HEK293 (cell line): ENCODE measurements around the gene MACF1.
A peak's percentile ranks its signal among the peaks of the same experiment; 100 is the strongest.

Experiments used
- CTCF ChIA-PET: fragments of 350-600 bp; formaldehyde crosslinking; extraction: SDS; loops from one replicate; lab custom pipeline; 2021; ENCODE audit warnings: antibody characterized with exemption; lab: Yijun Ruan, JAX
- POLR2A ChIA-PET: fragments of 300-600 bp; formaldehyde crosslinking; extraction: SDS; loops from one replicate; lab custom pipeline; 2020; ENCODE audit warnings: antibody characterized with exemption, inconsistent platforms; lab: Yijun Ruan, JAX
- H3K27ac ChIP-seq: fragments of 200-500 bp; sonication (Bioruptor generic); 2 replicates; pipeline ENCODE4 v1.5.1; 2014; ENCODE audit warnings: low read depth, low read length, control low read depth, inconsistent platforms; ENCODE audit errors: extremely low read depth
- H3K36me3 ChIP-seq, 2 experiments: fragments of 200-500 bp in 1 of 2; sonication (Bioruptor generic) in 1 of 2; 1 replicate in 1 of 2; 2 replicates in 1 of 2; pipeline ENCODE4 v1.5.1; 2014 to 2017; ENCODE audit warnings: inconsistent platforms in 2 of 2, low read length in 2 of 2; ENCODE audit not compliant: control insufficient read depth in 2 of 2, insufficient read depth in 1 of 2
- H3K4me1 ChIP-seq: fragments of 200-500 bp; sonication (Bioruptor generic); 2 replicates; pipeline ENCODE4 v1.5.1; 2014; ENCODE audit warnings: mild to moderate bottlenecking, low read length, inconsistent platforms; ENCODE audit not compliant: control insufficient read depth, insufficient read depth
- H3K4me3 ChIP-seq: 2 replicates; pipeline ENCODE4 v1.5.1; 2011; ENCODE audit warnings: low read depth, mild to moderate bottlenecking, control low read depth, low read length, moderate library complexity
- H3K9me3 ChIP-seq: fragments of 200-500 bp; sonication (Bioruptor generic); 2 replicates; pipeline ENCODE4 v1.5.1; 2014; ENCODE audit warnings: low read depth, low read length, inconsistent platforms; ENCODE audit not compliant: control insufficient read depth, insufficient read depth
- EGR2 ChIP-seq: fragments of 450-650 bp; formaldehyde crosslinking; IDR thresholded peaks from 2 replicates; pipeline ENCODE4 v1.5.1; 2016; ENCODE audit warnings: low read depth, missing biosample characterization, missing genetic modification characterization
- HIC1 ChIP-seq: fragments of 450-650 bp; formaldehyde crosslinking; IDR thresholded peaks from 2 replicates; pipeline ENCODE4 v1.5.1; 2016; ENCODE audit warnings: missing biosample characterization, missing genetic modification characterization
- MEIS1 ChIP-seq: sonication (generic); formaldehyde crosslinking; IDR thresholded peaks from 2 replicates; pipeline ENCODE4 v1.8.1; 2022; ENCODE audit warnings: missing genetic modification reagents, mild to moderate bottlenecking, borderline replicate concordance
- TSHZ1 ChIP-seq: fragments of 450-650 bp; formaldehyde crosslinking; IDR thresholded peaks from 2 replicates; pipeline ENCODE4 v1.5.1; 2016; ENCODE audit warnings: missing biosample characterization, missing genetic modification characterization, borderline replicate concordance
- ZBTB8A ChIP-seq: fragments of 450-650 bp; formaldehyde crosslinking; IDR thresholded peaks from 2 replicates; pipeline ENCODE4 v1.5.1; 2016; ENCODE audit warnings: missing biosample characterization, missing genetic modification characterization
- ZNF114 ChIP-seq: fragments of 450-650 bp; formaldehyde crosslinking; IDR thresholded peaks from 2 replicates; pipeline ENCODE4 v1.5.0; 2017; ENCODE audit warnings: missing biosample characterization, missing genetic modification characterization
- ZNF121 ChIP-seq: fragments of 450-650 bp; formaldehyde crosslinking; IDR thresholded peaks from 2 replicates; pipeline ENCODE4 v1.5.1; 2016; ENCODE audit warnings: missing biosample characterization, missing genetic modification characterization
- ZNF146 ChIP-seq: fragments of 450-650 bp; formaldehyde crosslinking; IDR thresholded peaks from 2 replicates; pipeline ENCODE4 v1.5.1; 2016; ENCODE audit warnings: missing biosample characterization, missing genetic modification characterization
- ZNF280C ChIP-seq: fragments of 450-650 bp; formaldehyde crosslinking; IDR thresholded peaks from 2 replicates; pipeline ENCODE4 v1.5.1; 2016; ENCODE audit warnings: missing biosample characterization, missing genetic modification characterization
- ZNF398 ChIP-seq: fragments of 450-650 bp; formaldehyde crosslinking; IDR thresholded peaks from 2 replicates; pipeline ENCODE4 v1.5.1; 2017; ENCODE audit warnings: missing biosample characterization, missing genetic modification characterization
- ZNF549 ChIP-seq: fragments of 450-650 bp; IDR thresholded peaks from 2 replicates; pipeline ENCODE4 v1.5.1; 2018; ENCODE audit warnings: missing biosample characterization, missing genetic modification characterization, mild to moderate bottlenecking, inconsistent platforms, moderate library complexity
- ZNF560 ChIP-seq: fragments of 450-650 bp; formaldehyde crosslinking; IDR thresholded peaks from 2 replicates; pipeline ENCODE4 v1.5.1; 2017; ENCODE audit warnings: missing biosample characterization, missing genetic modification characterization, borderline replicate concordance
- ZNF580 ChIP-seq: fragments of 450-650 bp; formaldehyde crosslinking; IDR thresholded peaks from 2 replicates; pipeline ENCODE4 v1.5.1; 2016; ENCODE audit warnings: missing biosample characterization, missing genetic modification characterization
- ZNF664 ChIP-seq: fragments of 450-650 bp; formaldehyde crosslinking; IDR thresholded peaks from 2 replicates; pipeline ENCODE4 v1.5.1; 2016; ENCODE audit warnings: missing biosample characterization, missing genetic modification characterization
- ZNF704 ChIP-seq: fragments of 450-650 bp; formaldehyde crosslinking; IDR thresholded peaks from 2 replicates; pipeline ENCODE4 v1.5.1; 2016; ENCODE audit warnings: missing biosample characterization, missing genetic modification characterization
- ZNF747 ChIP-seq: fragments of 450-650 bp; formaldehyde crosslinking; IDR thresholded peaks from 2 replicates; pipeline ENCODE4 v1.5.1; 2016; ENCODE audit warnings: missing biosample characterization, missing genetic modification characterization

Gene MACF1

GRCh38 chr1:39287541-39287940, 83.0 kb downstream of the MACF1 start:
- CTCF ChIA-PET: interaction anchor here (0.6 to 0.9 kb wide), 2 partner anchors 112 to 189 kb away, joined by 3 read pairs; no protein-coding TSS in a partner anchor
- peak; percentile 62; the same call in 1 of the 2 replicates for TF ChIP-seq ZNF121 (tag by site-specific recombination)
- TF ChIP-seq ZNF704 (tag by site-specific recombination): no peak
- TF ChIP-seq, all 188 proteins: peak for 1
- POLR2A ChIA-PET: no interaction called here
- Histone ChIP-seq H3K9me3 (no peaks in the 10 kb centered on the region), H3K4me3 (no peak overlapping the region), H3K4me1 (no peaks in the 10 kb centered on the region), H3K36me3 (peaks cover 39 to 83% of the 10 kb centered on the region in 2 experiments; a peak in 2 of 3 replicates), H3K27ac (no peak overlapping the region)

- TF ChIP-seq ZNF549: no peak
- peak; percentile 82 for TF ChIP-seq ZNF146 (tag by site-specific recombination)
- TF ChIP-seq ZNF747 (tag by site-specific recombination): no peak
- TF ChIP-seq ZNF664 (tag by site-specific recombination): no peak
- no peak for TF ChIP-seq HIC1 (tag by site-specific recombination)
- TF ChIP-seq ZNF580 (tag by site-specific recombination): 0 out of 2 replicates have a peak, but pooled peaks have one; percentile 9
- TF ChIP-seq ZNF398: no peak
- TF ChIP-seq ZBTB8A (tag by site-specific recombination): no peak
- no peak for TF ChIP-seq ZNF280C (tag by site-specific recombination)
- TF ChIP-seq EGR2 (tag by site-specific recombination): no peak
- no peak for TF ChIP-seq MEIS1 (CRISPR knock-in tag)
- no peak for TF ChIP-seq TSHZ1
- TF ChIP-seq ZNF560 (tag by site-specific recombination): no peak
- no peak for TF ChIP-seq ZNF114
- Histone ChIP-seq H3K9me3 (no peaks in the 10 kb centered on the region), H3K27ac (no peak overlapping the region), H3K4me1 (no peaks in the 10 kb centered on the region), H3K36me3 (peaks cover 42 to 83% of the 10 kb centered on the region in 2 experiments), H3K4me3 (no peak overlapping the region)
- ChIA-PET CTCF (interaction anchor here (0.5 to 1.2 kb wide), 6 partner anchors 17 to 122 kb away, joined by 3 to 7 read pairs (median 4); no protein-coding TSS in a partner anchor), POLR2A (no interaction called here)
These were observed 84.4 kb downstream of the MACF1 start for GRCh38 chr1:39288735-39289465.
